Testis (tissue), 2 donors: ENCODE results near the gene NAT16.
"Not testable (repeated sequence)": the region's sequence is repeated elsewhere in the genome, so short reads cannot be mapped to it uniquely, and the experiment has no call there.

ENCODE experiments used
- POLR2A ChIP-seq: fragments of 450-650 bp; IDR thresholded peaks from one replicate; pipeline ENCODE4 v1.6.1; 2017; ENCODE audit warnings: antibody characterized with exemption, mild to moderate bottlenecking, moderate library complexity
- TF ChIP-seq, protein P1 (sequence below), 3 experiments: fragments of 450-650 bp in 2 of 3; fragments of 200-600 bp in 1 of 3; sonication (generic) in 1 of 3; IDR thresholded peaks; one replicate each; pipeline ENCODE4 v1.5.1; 2016 to 2019; ENCODE audit warnings: antibody characterized with exemption in 3 of 3, mild to moderate bottlenecking in 2 of 3, moderate library complexity in 1 of 3

GRCh38 chr7:101199522-101199921, 19.4 kb upstream of the NAT16 start:
- TF ChIP-seq, protein P1, sequence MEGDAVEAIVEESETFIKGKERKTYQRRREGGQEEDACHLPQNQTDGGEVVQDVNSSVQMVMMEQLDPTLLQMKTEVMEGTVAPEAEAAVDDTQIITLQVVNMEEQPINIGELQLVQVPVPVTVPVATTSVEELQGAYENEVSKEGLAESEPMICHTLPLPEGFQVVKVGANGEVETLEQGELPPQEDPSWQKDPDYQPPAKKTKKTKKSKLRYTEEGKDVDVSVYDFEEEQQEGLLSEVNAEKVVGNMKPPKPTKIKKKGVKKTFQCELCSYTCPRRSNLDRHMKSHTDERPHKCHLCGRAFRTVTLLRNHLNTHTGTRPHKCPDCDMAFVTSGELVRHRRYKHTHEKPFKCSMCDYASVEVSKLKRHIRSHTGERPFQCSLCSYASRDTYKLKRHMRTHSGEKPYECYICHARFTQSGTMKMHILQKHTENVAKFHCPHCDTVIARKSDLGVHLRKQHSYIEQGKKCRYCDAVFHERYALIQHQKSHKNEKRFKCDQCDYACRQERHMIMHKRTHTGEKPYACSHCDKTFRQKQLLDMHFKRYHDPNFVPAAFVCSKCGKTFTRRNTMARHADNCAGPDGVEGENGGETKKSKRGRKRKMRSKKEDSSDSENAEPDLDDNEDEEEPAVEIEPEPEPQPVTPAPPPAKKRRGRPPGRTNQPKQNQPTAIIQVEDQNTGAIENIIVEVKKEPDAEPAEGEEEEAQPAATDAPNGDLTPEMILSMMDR (IDR thresholded peaks at IDR 0.05): not testable (repeated sequence)
- not testable (repeated sequence) for TF ChIP-seq POLR2A
